Mesothelial cell of epicardium (in vitro differentiated cells): ENCODE measurements around the gene CDH4. TPM values are rescaled to one million over a fixed set of nuclear protein-coding genes. Genes with fewer than 3 reads are reported as not detected.

ENCODE experiments used
- DNase-seq, 2 experiments: peaks; one replicate each; pipeline ENCODE4 v3.0.0; 2021; ENCODE audit warnings: low spot score in 2 of 2; ENCODE audit not compliant: unreplicated experiment in 2 of 2
- H3K27ac Mint-ChIP-seq: 2 replicates; pipeline ENCODE4 v1.8.0; 2021; ENCODE audit warnings: mixed read lengths
- H3K27me3 Mint-ChIP-seq: 2 replicates; pipeline ENCODE4 v1.8.0; 2021; ENCODE audit warnings: low read depth, mixed read lengths
- H3K36me3 Mint-ChIP-seq: 2 replicates; pipeline ENCODE4 v1.8.0; 2021; ENCODE audit warnings: mixed read lengths
- H3K4me1 Mint-ChIP-seq: 2 replicates; pipeline ENCODE4 v1.8.0; 2021; ENCODE audit warnings: mixed read lengths
- H3K4me3 Mint-ChIP-seq: 2 replicates; pipeline ENCODE4 v1.8.0; 2021; ENCODE audit warnings: mild to moderate bottlenecking, moderate library complexity, mixed read lengths
- H3K9me3 Mint-ChIP-seq: 2 replicates; pipeline ENCODE4 v1.8.0; 2021; ENCODE audit warnings: mixed read lengths
- total RNA-seq: library from RNA; stranded (reverse); gene quantifications from 3 replicates; pipeline ENCODE4 v1.2.1, GENCODE V29; 2021
- TF ChIP-seq, protein P1 (sequence below): fragments of 200-600 bp; sonication (generic); IDR thresholded peaks from one replicate; pipeline ENCODE4 v1.5.0; 2021; ENCODE audit warnings: antibody characterized with exemption; ENCODE audit not compliant: unreplicated experiment

CDH4 gene
- total RNA-seq, 1 donor from 2014 or later: 1.1 TPM

DNA sequence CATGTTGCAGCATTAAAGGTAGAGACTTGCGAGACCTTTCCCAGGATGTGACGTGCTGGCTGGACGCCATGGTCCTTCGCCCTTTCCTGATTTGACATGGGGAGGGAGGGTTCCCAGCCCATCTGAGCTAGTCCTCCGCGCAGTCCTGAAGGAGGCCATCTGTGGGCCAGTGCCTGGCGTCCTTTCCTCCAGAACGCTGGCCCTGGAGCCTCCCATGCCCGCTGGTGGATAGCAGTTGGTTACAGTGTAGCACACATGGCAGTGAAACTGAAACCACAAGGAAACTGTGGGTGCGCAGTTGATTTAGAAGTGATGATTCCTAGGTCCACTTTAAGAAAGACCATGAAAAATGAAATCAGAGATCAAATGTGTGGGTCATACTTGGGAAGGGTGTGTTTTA, 193.7 kb downstream of the CDH4 start:
- Mint-ChIP-seq H3K4me3 (no peak overlapping the region), H3K27ac (no peak overlapping the region), H3K9me3 (no peaks in the 10 kb centered on the region), H3K36me3 (no peaks in the 10 kb centered on the region), H3K27me3 (peaks cover 10% of the 10 kb centered on the region), H3K4me1 (peaks cover 5% of the 10 kb centered on the region)
- TF ChIP-seq, protein P1, sequence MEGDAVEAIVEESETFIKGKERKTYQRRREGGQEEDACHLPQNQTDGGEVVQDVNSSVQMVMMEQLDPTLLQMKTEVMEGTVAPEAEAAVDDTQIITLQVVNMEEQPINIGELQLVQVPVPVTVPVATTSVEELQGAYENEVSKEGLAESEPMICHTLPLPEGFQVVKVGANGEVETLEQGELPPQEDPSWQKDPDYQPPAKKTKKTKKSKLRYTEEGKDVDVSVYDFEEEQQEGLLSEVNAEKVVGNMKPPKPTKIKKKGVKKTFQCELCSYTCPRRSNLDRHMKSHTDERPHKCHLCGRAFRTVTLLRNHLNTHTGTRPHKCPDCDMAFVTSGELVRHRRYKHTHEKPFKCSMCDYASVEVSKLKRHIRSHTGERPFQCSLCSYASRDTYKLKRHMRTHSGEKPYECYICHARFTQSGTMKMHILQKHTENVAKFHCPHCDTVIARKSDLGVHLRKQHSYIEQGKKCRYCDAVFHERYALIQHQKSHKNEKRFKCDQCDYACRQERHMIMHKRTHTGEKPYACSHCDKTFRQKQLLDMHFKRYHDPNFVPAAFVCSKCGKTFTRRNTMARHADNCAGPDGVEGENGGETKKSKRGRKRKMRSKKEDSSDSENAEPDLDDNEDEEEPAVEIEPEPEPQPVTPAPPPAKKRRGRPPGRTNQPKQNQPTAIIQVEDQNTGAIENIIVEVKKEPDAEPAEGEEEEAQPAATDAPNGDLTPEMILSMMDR: no peak
- no peak for DNase-seq

DNA sequence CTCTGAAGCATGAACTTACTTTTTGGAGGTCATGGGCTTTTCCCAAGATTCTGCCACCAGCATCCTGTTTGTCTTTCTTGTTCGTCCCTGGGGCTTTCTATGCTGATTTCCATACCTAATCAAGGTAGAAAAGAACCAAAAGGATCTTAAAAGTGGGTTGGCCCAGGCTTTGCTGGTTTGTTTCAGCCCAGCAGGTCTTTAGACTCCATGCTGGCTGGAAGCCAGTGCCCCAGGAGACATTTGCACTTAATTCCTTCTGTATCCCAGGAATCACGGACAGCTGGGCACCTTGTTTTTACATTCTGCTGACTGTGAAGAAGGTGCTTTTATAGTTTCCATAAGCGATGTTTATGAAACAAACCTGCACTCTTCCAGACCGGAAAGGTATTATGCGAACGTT, 195.9 kb downstream of the CDH4 start:
- H3K27me3 Mint-ChIP-seq: peaks cover 4% of the 10 kb centered on the region
- no peak overlapping the region for H3K4me3 Mint-ChIP-seq
- TF ChIP-seq, protein P1: no peak
- no peaks in the 10 kb centered on the region for H3K9me3 Mint-ChIP-seq
- peak in 1 of 2 experiments; percentile 30 for DNase-seq
- no peaks in the 10 kb centered on the region for H3K4me1 Mint-ChIP-seq
- no peaks in the 10 kb centered on the region for H3K36me3 Mint-ChIP-seq
- H3K27ac Mint-ChIP-seq: no peak overlapping the region

DNA sequence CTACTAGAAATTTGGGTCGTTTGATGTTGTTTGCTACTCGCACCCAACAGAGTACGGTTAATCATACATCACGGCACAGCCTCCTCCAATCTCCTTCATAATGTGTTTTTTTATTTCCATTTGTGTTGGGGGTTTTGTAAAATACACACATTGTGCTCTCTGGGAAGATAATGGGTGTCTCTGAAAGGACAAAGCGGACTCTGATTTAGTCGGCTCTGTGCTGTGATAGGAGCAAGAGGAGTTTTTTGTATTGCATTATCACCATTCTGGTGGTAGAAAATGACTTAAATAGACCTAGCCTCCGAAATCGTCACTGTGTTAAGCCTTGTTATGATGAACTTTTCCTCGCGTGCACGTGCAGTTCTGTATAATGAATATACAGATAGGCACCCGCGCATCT, 196.3 kb downstream of the CDH4 start:
- Mint-ChIP-seq H3K27me3 (peaks cover 4% of the 10 kb centered on the region), H3K27ac (no peak overlapping the region), H3K36me3 (no peaks in the 10 kb centered on the region), H3K4me1 (no peaks in the 10 kb centered on the region), H3K9me3 (no peaks in the 10 kb centered on the region), H3K4me3 (no peak overlapping the region)
- DNase-seq: no peak
- TF ChIP-seq, protein P1: no peak

DNA sequence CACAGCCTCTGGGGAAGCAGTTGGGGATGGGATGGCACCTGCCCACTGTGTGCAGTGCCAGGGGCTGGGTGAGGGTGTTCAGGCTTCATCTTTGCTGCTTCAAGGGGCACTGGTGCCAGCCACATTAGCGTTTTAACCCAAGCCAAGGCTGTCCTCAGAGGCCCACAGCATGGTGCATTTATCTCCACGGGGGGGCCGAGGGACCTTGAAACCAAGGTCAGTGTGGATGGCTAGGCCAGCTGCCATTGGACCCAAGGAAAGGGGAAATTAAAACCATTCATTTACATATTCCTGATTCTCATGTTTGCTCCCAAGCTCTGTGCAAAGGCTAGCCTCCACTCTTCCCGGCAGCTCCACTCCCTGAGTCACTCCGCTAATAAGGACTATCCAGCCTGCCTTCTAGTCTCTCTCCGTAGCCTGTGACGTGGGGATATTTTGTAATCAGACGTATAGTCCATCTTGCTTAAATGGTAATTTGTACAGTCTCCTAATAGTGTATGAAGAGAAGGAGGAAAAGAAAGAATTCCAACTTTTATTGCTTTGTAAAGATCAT, 197.1 kb downstream of the CDH4 start:
- TF ChIP-seq, protein P1: no peak
- peaks cover 6% of the 10 kb centered on the region for H3K27me3 Mint-ChIP-seq

DNA sequence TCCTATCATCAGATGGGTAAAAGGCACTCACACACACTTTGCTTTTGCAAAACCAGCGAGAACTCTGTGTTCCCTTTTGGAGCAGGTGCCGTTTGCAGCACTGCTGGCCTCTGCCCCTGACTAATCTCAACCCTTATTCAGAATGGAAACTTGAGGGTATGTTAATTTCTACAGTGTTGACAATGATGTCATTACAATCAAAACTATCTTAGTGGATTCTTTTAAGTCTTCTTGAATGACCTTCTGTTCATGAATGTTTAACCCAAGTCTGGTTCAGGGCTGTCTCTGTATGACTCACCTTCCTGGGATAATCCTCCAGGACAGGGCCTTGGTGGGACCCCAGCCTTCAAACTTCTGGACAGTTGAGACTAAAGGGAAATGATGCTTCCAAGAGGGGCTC, 197.9 kb downstream of the CDH4 start:
- Mint-ChIP-seq H3K4me3 (no peak overlapping the region), H3K27me3 (peaks cover 6% of the 10 kb centered on the region), H3K9me3 (no peaks in the 10 kb centered on the region), H3K27ac (no peak overlapping the region), H3K36me3 (no peaks in the 10 kb centered on the region), H3K4me1 (no peaks in the 10 kb centered on the region)
- TF ChIP-seq, protein P1: no peak
- DNase-seq: no peak

More for the DNA sequence above, 197.1 kb downstream of the CDH4 start:
- no peaks in the 10 kb centered on the region for H3K9me3 Mint-ChIP-seq
- no peak overlapping the region for H3K4me3 Mint-ChIP-seq
- H3K36me3 Mint-ChIP-seq: no peaks in the 10 kb centered on the region
- no peak for DNase-seq
- H3K27ac Mint-ChIP-seq: no peak overlapping the region
- H3K4me1 Mint-ChIP-seq: no peaks in the 10 kb centered on the region

DNA sequence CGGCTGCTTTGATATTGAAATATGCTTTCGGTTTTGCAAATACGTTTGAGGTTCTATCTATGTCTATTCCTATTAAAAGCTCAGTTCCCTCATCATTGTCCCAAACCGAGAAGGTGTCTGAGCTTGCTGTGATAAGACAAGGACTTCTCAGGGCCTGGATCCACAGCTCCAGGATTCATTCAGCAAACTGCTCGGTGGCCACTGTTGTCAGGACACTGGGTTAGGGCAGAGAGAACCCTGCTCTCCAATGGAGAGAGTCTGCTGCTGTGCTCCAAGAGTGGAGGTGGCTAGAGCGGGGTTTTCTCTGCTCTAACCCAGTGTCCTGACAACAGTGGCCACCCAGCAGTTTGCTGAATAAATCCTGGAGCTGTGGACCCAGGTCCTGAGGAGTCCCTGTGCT, 198.5 kb downstream of the CDH4 start:
- Mint-ChIP-seq H3K27ac (no peak overlapping the region), H3K36me3 (no peaks in the 10 kb centered on the region), H3K4me3 (no peak overlapping the region), H3K27me3 (peaks cover 6% of the 10 kb centered on the region), H3K4me1 (no peaks in the 10 kb centered on the region), H3K9me3 (no peaks in the 10 kb centered on the region)
- no peak for DNase-seq
- TF ChIP-seq, protein P1: no peak
